Endothelial cell of umbilical vein (primary cell): ENCODE results near the gene NXPH4. TPM values are rescaled to one million over a fixed set of nuclear protein-coding genes. Genes with fewer than 3 reads are reported as not detected.

Experiments
- BruUV-seq: library from RNA; stranded (reverse); fragments of 400-500 nt; replicated peaks from 2 replicates; lab custom pipeline; 2021; lab: Mats Ljungman, UMichigan
- CTCF ChIA-PET: fragments of 300-600, 350-600 bp; sonication (Branson Sonifier 250); formaldehyde crosslinking; loops from one replicate; lab custom pipeline; 2021; ENCODE audit warnings: antibody characterized with exemption, inconsistent platforms; lab: Charles Lee
- POLR2A ChIA-PET: fragments of 300-600, 350-600 bp; sonication (Branson Sonifier 250); formaldehyde crosslinking; loops from one replicate; lab custom pipeline; 2021; ENCODE audit warnings: antibody characterized with exemption, inconsistent platforms; lab: Charles Lee
- DNase-seq: peaks from one replicate; pipeline ENCODE4 v3.0.0-alpha.2; 2011; ENCODE audit warnings: low read depth, low spot score
- FAIRE-seq: peaks from 2 replicates; lab custom pipeline; 2011; peaks lifted over from hg19 to GRCh38; lab: Jason Lieb, UNC
- H2AFZ ChIP-seq: 2 replicates; pipeline ENCODE4 v1.6.0; 2012; ENCODE audit warnings: low read depth, low read length, control low read depth, inconsistent platforms
- H3K27ac ChIP-seq: 2 replicates; pipeline ENCODE4 v1.5.1; 2011; ENCODE audit warnings: low read depth, mild to moderate bottlenecking, control low read depth, low read length, moderate library complexity; ENCODE audit not compliant: insufficient read depth
- H3K27me3 ChIP-seq, 2 experiments: 2 replicates each; pipeline versions ENCODE4 v1.6.0 to v1.6.1; 2011; ENCODE audit warnings: low read length in 2 of 2, mixed read lengths in 1 of 2; ENCODE audit not compliant: control insufficient read depth in 2 of 2, insufficient read depth in 2 of 2
- H3K36me3 ChIP-seq, 2 experiments: 2 replicates in 1 of 2; 3 replicates in 1 of 2; pipeline ENCODE4 v1.5.1; 2011; ENCODE audit warnings: low read length in 2 of 2, mild to moderate bottlenecking in 1 of 2, moderate library complexity in 1 of 2; ENCODE audit not compliant: control insufficient read depth in 2 of 2, insufficient read depth in 2 of 2; ENCODE audit errors: extremely low read depth in 1 of 2
- H3K4me1 ChIP-seq: 3 replicates; pipeline ENCODE4 v1.5.1; 2011; ENCODE audit warnings: mild to moderate bottlenecking, low read length; ENCODE audit not compliant: control insufficient read depth, insufficient read depth; ENCODE audit errors: extremely low read depth
- H3K4me2 ChIP-seq: 2 replicates; pipeline ENCODE4 v1.6.1; 2011; ENCODE audit warnings: low read length, control low read depth, mixed read lengths; ENCODE audit not compliant: insufficient read depth
- H3K4me3 ChIP-seq, 3 experiments: fragments of 200-600 bp in 1 of 3; sonication (generic), shearing (Covaris generic) in 1 of 3; replicated peaks in 1 of 3; 2 replicates each; pipeline ENCODE4 v1.5.1; 2011 to 2016; ENCODE audit warnings: control low read depth in 3 of 3, low read length in 3 of 3, mild to moderate bottlenecking in 2 of 3, inconsistent platforms in 1 of 3, low read depth in 1 of 3, moderate library complexity in 1 of 3; ENCODE audit not compliant: insufficient read depth in 1 of 3
- H3K79me2 ChIP-seq: 2 replicates; pipeline ENCODE4 v1.6.0; 2012; ENCODE audit warnings: low read length, inconsistent platforms; ENCODE audit not compliant: control insufficient read depth, insufficient read depth
- H3K9ac ChIP-seq: replicated peaks from 2 replicates; pipeline ENCODE3; 2011; ENCODE audit warnings: low read length, control low read depth; ENCODE audit not compliant: insufficient read depth; ENCODE audit errors: extremely low read depth
- H3K9me1 ChIP-seq: replicated peaks from 3 replicates; pipeline ENCODE4 v1.6.0; 2011; ENCODE audit warnings: mild to moderate bottlenecking, low read length; ENCODE audit not compliant: control insufficient read depth, insufficient read depth; ENCODE audit errors: extremely low read depth
- H3K9me3 ChIP-seq: replicated peaks from 2 replicates; pipeline ENCODE4 v1.5.1; 2012; ENCODE audit warnings: low read length, inconsistent platforms; ENCODE audit not compliant: control insufficient read depth, insufficient read depth
- H4K20me1 ChIP-seq: replicated peaks from 2 replicates; pipeline ENCODE3; 2011; ENCODE audit warnings: mild to moderate bottlenecking, low read length; ENCODE audit not compliant: control insufficient read depth, insufficient read depth; ENCODE audit errors: extremely low read depth
- CTCF ChIP-seq, 2 donors: IDR thresholded peaks; 1 replicate in 1 of 2; 2 replicates in 1 of 2; pipeline ENCODE4 v1.5.1; 2011; ENCODE audit warnings: low read length in 2 of 2, mild to moderate bottlenecking in 2 of 2, moderate library complexity in 2 of 2, control low read depth in 1 of 2, inconsistent platforms in 1 of 2, low read depth in 1 of 2; ENCODE audit not compliant: insufficient read depth in 1 of 2; ENCODE audit errors: extremely low read depth in 1 of 2
- FOS ChIP-seq: IDR thresholded peaks from 2 replicates; pipeline ENCODE4 v1.6.1; 2011; ENCODE audit warnings: mild to moderate bottlenecking, low read length, moderate library complexity, borderline replicate concordance; ENCODE audit not compliant: insufficient read depth
- GATA2 ChIP-seq: IDR thresholded peaks from 2 replicates; pipeline ENCODE4 v1.7.0; 2011; ENCODE audit warnings: low read depth, mild to moderate bottlenecking, moderate library complexity, mixed read lengths, low read length; ENCODE audit not compliant: insufficient read length, insufficient read depth
- JUN ChIP-seq: IDR thresholded peaks from 2 replicates; pipeline ENCODE4 v1.6.1; 2011; ENCODE audit warnings: borderline replicate concordance, low read depth; ENCODE audit not compliant: insufficient read length, insufficient read depth
- MAX ChIP-seq: IDR thresholded peaks from 2 replicates; pipeline ENCODE4 v1.6.1; 2011; ENCODE audit not compliant: insufficient read depth, insufficient read length
- POLR2A ChIP-seq: IDR thresholded peaks from 2 replicates; pipeline ENCODE4 v1.6.1; 2012; ENCODE audit warnings: low read depth, mild to moderate bottlenecking, control low read depth, low read length
- dilution Hi-C: fragments of 300-500 bp; cut with MboI; formaldehyde crosslinking; loops from one replicate; pipeline ENCODE4 v1.15.0; 2019; ENCODE audit warnings: low sequenced_read_pairs; ENCODE audit not compliant: extremely low pct_ligation_motif_present
- intact Hi-C: fragments of 100-400 bp; cut with micrococcal nuclease; formaldehyde crosslinking; loops from one replicate; pipeline ENCODE4 v1.10.0; 2022
- polyA plus RNA-seq, 4 experiments: library from polyadenylated mRNA; depleted of rRNA in 3 of 4; stranded (reverse) in 3 of 4; unstranded in 1 of 4; fragments of >200 nt; gene quantifications; 2 replicates each; pipeline versions ENCODE4 v1.2.1 to v1.2.3, GENCODE V29; 2011 to 2012; ENCODE audit warnings: missing spikeins in 1 of 4
- total RNA-seq: library from RNA; stranded (reverse); gene quantifications from 2 replicates; pipeline ENCODE4 v1.2.3, GENCODE V29; 2021

NXPH4 gene
- total and polyA plus RNA-seq, 2 donors (not counting 3 experiments of a cell fraction or from before 2014, with no cell fraction given), result 0.07 TPM; not detected in 1

DNA sequence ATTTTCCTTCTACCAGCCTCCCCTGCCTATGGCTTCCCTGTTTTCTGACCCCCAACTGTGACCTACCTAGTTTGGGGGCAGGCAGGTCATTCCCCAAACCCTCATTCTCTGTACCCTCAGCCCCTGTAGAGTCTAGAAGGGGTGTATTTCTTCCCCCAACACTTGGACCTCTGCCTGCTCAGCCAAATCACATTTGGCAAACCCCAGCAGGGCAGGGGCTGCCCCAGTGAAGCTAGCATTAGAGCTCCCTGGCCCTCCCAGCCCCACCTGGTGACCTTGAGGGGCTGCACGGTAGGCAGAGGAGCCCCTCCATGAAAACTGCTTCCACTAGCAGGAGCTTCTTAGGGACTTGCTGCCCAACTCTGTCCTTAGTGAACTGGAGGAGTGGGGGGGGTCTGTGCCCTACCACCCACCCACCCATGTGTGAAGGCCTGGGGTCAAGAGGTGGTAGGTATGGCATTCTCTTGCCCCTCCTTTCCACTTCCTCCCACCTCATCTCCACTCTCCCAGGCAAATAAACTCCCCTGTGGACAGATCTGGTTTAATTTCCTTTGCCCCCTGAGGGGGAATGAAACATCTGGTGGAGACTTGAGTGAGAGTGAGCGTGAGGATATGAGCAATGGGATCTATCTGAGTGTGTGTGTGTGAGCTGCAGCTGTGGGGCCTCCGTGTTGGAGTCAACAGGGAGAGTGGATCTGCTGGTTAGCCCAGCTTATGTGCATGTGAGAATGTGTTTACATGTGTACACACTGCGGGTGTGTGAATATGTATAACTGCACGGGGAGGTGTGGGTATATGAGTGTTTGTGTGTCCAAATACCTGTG, 1.6 kb downstream of the NXPH4 start:
- no peaks in the 10 kb centered on the region for H3K9me3 ChIP-seq
- BruUV-seq, result no TSS peak
- no peak for FAIRE-seq
- H3K4me1 ChIP-seq, result peaks cover 2% of the 10 kb centered on the region
- no peaks in the 10 kb centered on the region for H3K9me1 ChIP-seq
- H3K4me3 ChIP-seq, result no peak overlapping the region
- H2AFZ ChIP-seq, result no peak overlapping the region
- peaks cover 82 to 87% of the 10 kb centered on the region in 2 experiments for H3K27me3 ChIP-seq
- ChIA-PET POLR2A (no interaction called here), CTCF (interaction anchor here (1.1 to 4.1 kb wide), 3 partner anchors 11 to 241 kb away, joined by 3 to 60 read pairs (median 10); partner anchors contain the start of genes GLI1 and SHMT2)
- H3K79me2 ChIP-seq, result no peaks in the 10 kb centered on the region
- H3K4me2 ChIP-seq, result no peak overlapping the region
- no peaks in the 10 kb centered on the region for H3K36me3 ChIP-seq
- no peak overlapping the region for H3K27ac ChIP-seq
- dilution Hi-C loops, result no loop called here
- no peak overlapping the region for H3K9ac ChIP-seq
- intact Hi-C loops, result no loop called here
- no peak for DNase-seq
- TF ChIP-seq FOS, result no peak
- TF ChIP-seq CTCF (IDR thresholded peaks at IDR 0.05; ENCODE audit: extremely low read depth in 1 of 2, insufficient read depth in 1 of 2, low read depth in 1 of 2, low read length in 2 of 2), result no peak
- TF ChIP-seq JUN, result no peak
- no peak for TF ChIP-seq POLR2A
- TF ChIP-seq GATA2, result no peak
- TF ChIP-seq MAX, result no peak
- no peaks in the 10 kb centered on the region for H4K20me1 ChIP-seq
